ENCODE data around the gene DNAJC3.
"Not testable (repeated sequence)": the region's sequence is repeated elsewhere in the genome, so short reads cannot be mapped to it uniquely, and the experiment has no call there.

Gene DNAJC3

GRCh38 chr13:95671597-95671996 lies 5.3 kb upstream of the DNAJC3 start:
- DNase-seq (ENCODE audit: low read depth in 2 of 2): no peak

GRCh38 chr13:95676105-95676761 lies 706 bp upstream of the DNAJC3 start:
- DNase-seq (ENCODE audit: low read depth in 2 of 2): no peak

- no peak for DNase-seq (ENCODE audit: low read depth in 2 of 2)
Measured at GRCh38 chr13:95677564-95678266, 776 bp downstream of the DNAJC3 start.

- DNase-seq (ENCODE audit: low read depth in 2 of 2): no peak
Measured at GRCh38 chr13:95678967-95679366, 2.0 kb downstream of the DNAJC3 start.

GRCh38 chr13:95679722-95680121 lies 2.8 kb downstream of the DNAJC3 start:
- no peak for DNase-seq (ENCODE audit: low read depth in 2 of 2)

- no peak for DNase-seq (ENCODE audit: low read depth in 2 of 2)
Measured at GRCh38 chr13:95684418-95684817, 7.5 kb downstream of the DNAJC3 start.

- DNase-seq (ENCODE audit: low read depth in 2 of 2): not testable (repeated sequence)
Measured at GRCh38 chr13:95684960-95685359, 8.0 kb downstream of the DNAJC3 start.

- DNase-seq (ENCODE audit: low read depth in 2 of 2): no peak
Measured at GRCh38 chr13:95689582-95689926, 12.6 kb downstream of the DNAJC3 start.

GRCh38 chr13:95690986-95691385 lies 14.0 kb downstream of the DNAJC3 start:
- DNase-seq (ENCODE audit: low read depth in 2 of 2): not testable (repeated sequence)

GRCh38 chr13:95697052-95697680 lies 20.2 kb downstream of the DNAJC3 start:
- no peak for DNase-seq (ENCODE audit: low read depth in 2 of 2)

GRCh38 chr13:95698047-95698749 lies 21.3 kb downstream of the DNAJC3 start:
- DNase-seq (ENCODE audit: low read depth in 2 of 2): no peak

GRCh38 chr13:95703576-95703975 lies 26.6 kb downstream of the DNAJC3 start:
- DNase-seq (ENCODE audit: low read depth in 2 of 2): no peak

GRCh38 chr13:95704510-95704909 lies 27.6 kb downstream of the DNAJC3 start:
- no peak for DNase-seq (ENCODE audit: low read depth in 2 of 2)

GRCh38 chr13:95706356-95706755 lies 29.4 kb downstream of the DNAJC3 start:
- DNase-seq (ENCODE audit: low read depth in 2 of 2): no peak

GRCh38 chr13:95707035-95707434 lies 30.1 kb downstream of the DNAJC3 start:
- DNase-seq (ENCODE audit: low read depth in 2 of 2): no peak

GRCh38 chr13:95707442-95708390 lies 30.8 kb downstream of the DNAJC3 start:
- DNase-seq (ENCODE audit: low read depth in 2 of 2): no peak

GRCh38 chr13:95708391-95708774 lies 31.4 kb downstream of the DNAJC3 start:
- DNase-seq (ENCODE audit: low read depth in 2 of 2): no peak

- DNase-seq (ENCODE audit: low read depth in 2 of 2): no peak
Measured at GRCh38 chr13:95708811-95709500, 32.0 kb downstream of the DNAJC3 start.

- no peak for DNase-seq (ENCODE audit: low read depth in 2 of 2)
Measured at GRCh38 chr13:95710313-95710712, 33.4 kb downstream of the DNAJC3 start.

- DNase-seq (ENCODE audit: low read depth in 2 of 2): not testable (repeated sequence)
Measured at GRCh38 chr13:95712846-95713245, 35.9 kb downstream of the DNAJC3 start.

GRCh38 chr13:95713651-95714050 lies 36.7 kb downstream of the DNAJC3 start:
- DNase-seq (ENCODE audit: low read depth in 2 of 2): no peak

Measured in stimulated activated CD4-positive, alpha-beta T cell treated with anti-CD3 and anti-CD28 coated beads, Interleukin-4, amount 100 ng/mL, for 48 hours (primary cell).